OCI-LY7 (cell line): ENCODE results near the gene FMNL3. TPM values are rescaled to one million over a fixed set of nuclear protein-coding genes. Genes with fewer than 3 reads are reported as not detected.
A peak's percentile ranks its signal among the peaks of the same experiment; 100 is the strongest.

Experiments used
- BruUV-seq: library from RNA; stranded (reverse); fragments of 400-500 nt; replicated peaks from 2 replicates; lab custom pipeline; 2021; lab: Mats Ljungman, UMichigan
- CTCF ChIA-PET: fragments of 300-600 bp; sonication (Branson Sonifier 250); formaldehyde crosslinking; loops from one replicate; lab custom pipeline; 2022; ENCODE audit warnings: antibody characterized with exemption; ENCODE audit not compliant: unreplicated experiment; lab: Charles Lee
- POLR2A ChIA-PET: fragments of 300-600 bp; sonication (Branson Sonifier 250); formaldehyde crosslinking; loops from one replicate; lab custom pipeline; 2022; ENCODE audit warnings: antibody characterized with exemption; lab: Charles Lee
- DNase-seq: peaks from one replicate; pipeline ENCODE4 v3.0.0-alpha.2; 2015; ENCODE audit warnings: low spot score
- H2AFZ ChIP-seq: fragments of 200-600 bp; sonication (generic), shearing (Covaris generic); 2 replicates; pipeline ENCODE4 v1.6.1; 2014; ENCODE audit warnings: mild to moderate bottlenecking, antibody characterized with exemption, low read length, moderate library complexity
- H3K27ac ChIP-seq: fragments of 200-600 bp; sonication (generic); 2 replicates; pipeline ENCODE4 v1.5.1; 2014; ENCODE audit warnings: mixed run types, low read depth, mild to moderate bottlenecking, moderate library complexity, low read length, inconsistent platforms; ENCODE audit not compliant: poor library complexity, severe bottlenecking
- H3K36me3 ChIP-seq: fragments of 200-600 bp; sonication (generic); 2 replicates; pipeline ENCODE4 v1.6.1; 2014; ENCODE audit warnings: mild to moderate bottlenecking, antibody characterized with exemption, low read length, moderate library complexity, mixed read lengths; ENCODE audit not compliant: insufficient read depth
- H3K4me1 ChIP-seq: fragments of 200-600 bp; sonication (generic); 2 replicates; pipeline ENCODE4 v1.5.1; 2014; ENCODE audit warnings: mild to moderate bottlenecking, low read length; ENCODE audit not compliant: insufficient read depth, poor library complexity, severe bottlenecking
- H3K4me2 ChIP-seq: fragments of 200-600 bp; sonication (generic); 2 replicates; pipeline ENCODE4 v1.6.1; 2014; ENCODE audit warnings: mild to moderate bottlenecking, low read length
- H3K4me3 ChIP-seq: fragments of 200-600 bp; sonication (generic); 2 replicates; pipeline ENCODE4 v1.5.1; 2014; ENCODE audit warnings: mild to moderate bottlenecking, low read depth, low read length; ENCODE audit not compliant: poor library complexity, severe bottlenecking
- H3K79me2 ChIP-seq: fragments of 200-600 bp; sonication (generic); 2 replicates; pipeline ENCODE4 v1.6.1; 2016; ENCODE audit warnings: low read depth, mild to moderate bottlenecking, low read length, moderate library complexity, mixed read lengths; ENCODE audit not compliant: insufficient read depth
- H3K9me2 ChIP-seq: fragments of 200-600 bp; sonication (generic); 2 replicates; pipeline ENCODE4 v1.6.1; 2016; ENCODE audit warnings: mild to moderate bottlenecking, low read length, mixed read lengths; ENCODE audit not compliant: insufficient read depth
- H3K9me3 ChIP-seq: fragments of 200-600 bp; sonication (generic); 2 replicates; pipeline ENCODE4 v1.6.1; 2014; ENCODE audit warnings: mild to moderate bottlenecking, mixed run types, low read length, mixed read lengths
- H4K20me1 ChIP-seq: fragments of 200-600 bp; sonication (generic); 2 replicates; pipeline ENCODE4 v1.6.1; 2014; ENCODE audit warnings: mild to moderate bottlenecking, antibody characterized with exemption, low read length, moderate library complexity, mixed read lengths; ENCODE audit not compliant: insufficient read depth
- CTCF ChIP-seq: fragments of 200-600 bp; sonication (generic); conservative IDR thresholded peaks from 2 replicates; pipeline ENCODE4 v1.5.1; 2014; ENCODE audit warnings: mild to moderate bottlenecking, antibody characterized with exemption, low read length, moderate library complexity, mixed read lengths
- EZH2phosphoT487 ChIP-seq: fragments of 200-600 bp; sonication (generic); IDR thresholded peaks from 2 replicates; pipeline ENCODE4 v1.6.1; 2018; ENCODE audit warnings: low read depth, borderline replicate concordance, mild to moderate bottlenecking, mixed run types, antibody characterized with exemption, low read length, moderate library complexity, mixed read lengths
- intact Hi-C: fragments of 100-400 bp; cut with micrococcal nuclease; formaldehyde crosslinking; loops from one replicate; pipeline ENCODE4 v1.10.0; 2022; ENCODE audit not compliant: unreplicated experiment
- total RNA-seq, 2 experiments: library from RNA; depleted of rRNA in 1 of 2; stranded (reverse); fragments of >200 nt in 1 of 2; shearing (Covaris generic) in 1 of 2; gene quantifications; 2 replicates each; pipeline ENCODE4 v1.2.3, GENCODE V29; 2014 to 2022

FMNL3 gene
- total RNA-seq, 2 experiments from 2014 or later: 13.8 to 28.7 TPM

GRCh38 chr12:49641748-49642369 lies 65.3 kb downstream of the FMNL3 start:
- Histone ChIP-seq H3K4me2 (no peak overlapping the region), H2AFZ (no peak overlapping the region), H3K79me2 (no peaks in the 10 kb centered on the region), H3K9me3 (no peaks in the 10 kb centered on the region), H4K20me1 (no peaks in the 10 kb centered on the region), H3K9me2 (no peaks in the 10 kb centered on the region), H3K4me1 (peaks cover 30% of the 10 kb centered on the region), H3K27ac (no peak overlapping the region), H3K36me3 (peaks cover 26% of the 10 kb centered on the region; the same call in 1 of the 2 replicates), H3K4me3 (no peak overlapping the region)
- DNase-seq: no peak
- intact Hi-C loops: no loop called here
- no peak for TF ChIP-seq CTCF
- no peak for TF ChIP-seq EZH2phosphoT487
- ChIA-PET POLR2A (no interaction called here), CTCF (no interaction called here)
- BruUV-seq: no TSS peak

- TF ChIP-seq CTCF: peak; percentile 85
- TF ChIP-seq EZH2phosphoT487: no peak
- no TSS peak for BruUV-seq
- Histone ChIP-seq H3K4me3 (no peak overlapping the region), H3K9me3 (no peaks in the 10 kb centered on the region), H2AFZ (no peak overlapping the region), H4K20me1 (no peaks in the 10 kb centered on the region), H3K36me3 (no peaks in the 10 kb centered on the region), H3K9me2 (no peaks in the 10 kb centered on the region), H3K27ac (no peak overlapping the region), H3K4me2 (no peak overlapping the region), H3K79me2 (no peaks in the 10 kb centered on the region), H3K4me1 (peaks cover 14% of the 10 kb centered on the region)
- CTCF ChIA-PET: interaction anchor here (0.6 to 2.0 kb wide), 5 partner anchors 13 to 141 kb away, joined by 3 to 5 read pairs (median 4); partner anchors contain the start of gene PRPF40B
- POLR2A ChIA-PET: interaction anchor here (0.5 to 1.7 kb wide), 3 partner anchors 66 to 92 kb away, joined by 3 to 4 read pairs (median 4); no protein-coding TSS in a partner anchor
- peak; percentile 84 for DNase-seq
- intact Hi-C loops: loop anchor here (2.0 to 5.0 kb wide), 3 partner anchors 70 to 195 kb away; partner anchors contain the start of gene FMNL3
Observed at GRCh38 chr12:49636979-49637755, 70.0 kb downstream of the FMNL3 start.
